Mesothelial cell of epicardium (in vitro differentiated cells): ENCODE results near the gene MYLK. TPM values are rescaled to one million over a fixed set of nuclear protein-coding genes. Genes with fewer than 3 reads are reported as not detected.
"Not testable (repeated sequence)": the region's sequence is repeated elsewhere in the genome, so short reads cannot be mapped to it uniquely, and the experiment has no call there.

Source experiments
- DNase-seq, 2 experiments: peaks; one replicate each; pipeline ENCODE4 v3.0.0; 2021; ENCODE audit warnings: low spot score in 2 of 2; ENCODE audit not compliant: unreplicated experiment in 2 of 2
- H3K27ac Mint-ChIP-seq: 2 replicates; pipeline ENCODE4 v1.8.0; 2021; ENCODE audit warnings: mixed read lengths
- H3K27me3 Mint-ChIP-seq: 2 replicates; pipeline ENCODE4 v1.8.0; 2021; ENCODE audit warnings: low read depth, mixed read lengths
- H3K36me3 Mint-ChIP-seq: 2 replicates; pipeline ENCODE4 v1.8.0; 2021; ENCODE audit warnings: mixed read lengths
- H3K4me1 Mint-ChIP-seq: 2 replicates; pipeline ENCODE4 v1.8.0; 2021; ENCODE audit warnings: mixed read lengths
- H3K4me3 Mint-ChIP-seq: 2 replicates; pipeline ENCODE4 v1.8.0; 2021; ENCODE audit warnings: mild to moderate bottlenecking, moderate library complexity, mixed read lengths
- H3K9me3 Mint-ChIP-seq: 2 replicates; pipeline ENCODE4 v1.8.0; 2021; ENCODE audit warnings: mixed read lengths
- total RNA-seq: library from RNA; stranded (reverse); gene quantifications from 3 replicates; pipeline ENCODE4 v1.2.1, GENCODE V29; 2021
- TF ChIP-seq, protein P1 (sequence below): fragments of 200-600 bp; sonication (generic); IDR thresholded peaks from one replicate; pipeline ENCODE4 v1.5.0; 2021; ENCODE audit warnings: antibody characterized with exemption; ENCODE audit not compliant: unreplicated experiment

MYLK gene
- total RNA-seq, 1 donor from 2014 or later, result 14.3 TPM

DNA sequence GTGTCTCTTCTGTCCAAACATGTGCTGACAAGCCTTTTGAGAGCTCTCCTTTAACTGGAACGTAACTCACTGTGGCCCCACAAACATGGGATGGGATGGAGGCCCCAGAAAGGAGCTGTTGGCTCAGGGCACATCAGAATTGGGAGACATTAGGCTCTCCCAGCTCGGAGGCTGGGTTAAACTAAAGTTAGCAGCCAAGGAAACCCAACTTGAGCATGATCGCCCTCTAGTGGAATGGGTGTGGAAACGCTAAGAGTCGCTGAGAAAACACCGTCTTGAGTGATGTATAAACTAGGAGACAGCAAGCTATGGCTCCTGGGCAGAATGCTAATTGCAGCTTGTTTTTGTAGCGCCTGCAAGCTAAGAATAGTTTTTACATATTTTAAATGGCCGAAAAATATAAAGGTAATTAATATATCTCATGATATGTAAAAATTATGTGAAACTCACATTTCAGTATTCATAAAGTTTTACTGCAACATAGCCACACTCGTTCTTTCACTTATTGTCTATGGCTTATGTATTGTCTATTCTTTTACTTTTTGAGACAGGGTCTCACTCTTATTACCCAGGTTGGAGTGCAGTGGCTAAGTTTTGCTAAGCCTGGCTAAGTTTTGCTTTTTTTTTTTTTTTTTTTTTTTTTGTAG is 160.5 kb downstream of the MYLK start:
- Mint-ChIP-seq H3K4me1 (peaks cover 44% of the 10 kb centered on the region), H3K36me3 (no peaks in the 10 kb centered on the region), H3K4me3 (no peak overlapping the region), H3K9me3 (peaks cover under 1% of the 10 kb centered on the region), H3K27me3 (peaks cover 2% of the 10 kb centered on the region), H3K27ac (peak overlapping the region; percentile 43)
- peak in 1 of 2 experiments; percentile 67 for DNase-seq
- TF ChIP-seq, protein P1, sequence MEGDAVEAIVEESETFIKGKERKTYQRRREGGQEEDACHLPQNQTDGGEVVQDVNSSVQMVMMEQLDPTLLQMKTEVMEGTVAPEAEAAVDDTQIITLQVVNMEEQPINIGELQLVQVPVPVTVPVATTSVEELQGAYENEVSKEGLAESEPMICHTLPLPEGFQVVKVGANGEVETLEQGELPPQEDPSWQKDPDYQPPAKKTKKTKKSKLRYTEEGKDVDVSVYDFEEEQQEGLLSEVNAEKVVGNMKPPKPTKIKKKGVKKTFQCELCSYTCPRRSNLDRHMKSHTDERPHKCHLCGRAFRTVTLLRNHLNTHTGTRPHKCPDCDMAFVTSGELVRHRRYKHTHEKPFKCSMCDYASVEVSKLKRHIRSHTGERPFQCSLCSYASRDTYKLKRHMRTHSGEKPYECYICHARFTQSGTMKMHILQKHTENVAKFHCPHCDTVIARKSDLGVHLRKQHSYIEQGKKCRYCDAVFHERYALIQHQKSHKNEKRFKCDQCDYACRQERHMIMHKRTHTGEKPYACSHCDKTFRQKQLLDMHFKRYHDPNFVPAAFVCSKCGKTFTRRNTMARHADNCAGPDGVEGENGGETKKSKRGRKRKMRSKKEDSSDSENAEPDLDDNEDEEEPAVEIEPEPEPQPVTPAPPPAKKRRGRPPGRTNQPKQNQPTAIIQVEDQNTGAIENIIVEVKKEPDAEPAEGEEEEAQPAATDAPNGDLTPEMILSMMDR, result peak; percentile 80

DNA sequence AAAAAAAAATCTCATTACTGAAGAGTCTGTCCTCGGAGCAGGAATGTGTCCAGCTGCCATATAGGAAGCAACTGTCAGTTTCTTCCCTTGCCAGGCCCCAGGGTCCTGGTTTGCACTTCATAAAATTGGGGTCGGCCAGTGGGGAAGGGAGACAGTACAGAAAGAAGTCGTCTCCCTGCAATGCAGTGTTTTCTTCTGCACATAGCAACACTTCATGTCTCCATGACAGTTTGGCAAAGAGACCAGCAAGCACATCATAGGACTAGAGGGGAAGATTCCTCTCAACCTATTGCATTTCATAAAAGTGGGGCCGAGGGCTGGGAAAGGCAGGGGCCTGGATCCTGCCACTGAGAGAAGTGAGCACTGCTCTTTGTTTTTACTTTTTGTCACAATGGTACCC is 161.1 kb downstream of the MYLK start:
- Mint-ChIP-seq H3K4me1 (peaks cover 47% of the 10 kb centered on the region), H3K27me3 (peaks cover 2% of the 10 kb centered on the region), H3K27ac (no peak overlapping the region), H3K4me3 (no peak overlapping the region), H3K9me3 (no peaks in the 10 kb centered on the region), H3K36me3 (no peaks in the 10 kb centered on the region)
- TF ChIP-seq, protein P1, result no peak
- DNase-seq, result no peak

DNA sequence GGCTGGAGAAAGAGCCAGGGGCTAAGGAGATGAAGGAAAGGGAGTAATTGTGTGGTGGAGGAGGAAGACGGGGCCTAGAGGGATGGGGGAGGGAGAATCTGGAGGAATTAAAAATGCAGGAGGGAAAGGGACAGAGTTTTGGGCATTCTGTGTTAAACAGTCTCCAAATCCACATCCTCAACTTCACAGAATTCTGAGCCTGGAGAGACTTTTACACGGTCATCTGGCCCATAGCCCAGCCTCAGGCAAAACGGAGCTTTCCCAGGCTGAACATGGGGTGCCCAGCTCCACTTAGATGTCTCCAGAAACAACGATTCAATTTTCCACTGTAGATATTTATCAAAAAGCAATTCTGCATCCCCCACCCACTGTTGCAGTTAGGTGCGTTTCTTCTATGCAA is 161.7 kb downstream of the MYLK start:
- Mint-ChIP-seq H3K4me1 (peaks cover 49% of the 10 kb centered on the region), H3K36me3 (no peaks in the 10 kb centered on the region), H3K9me3 (no peaks in the 10 kb centered on the region), H3K4me3 (no peak overlapping the region), H3K27me3 (no peaks in the 10 kb centered on the region), H3K27ac (peak overlapping the region; percentile 48)
- DNase-seq, result no peak
- TF ChIP-seq, protein P1, result no peak

DNA sequence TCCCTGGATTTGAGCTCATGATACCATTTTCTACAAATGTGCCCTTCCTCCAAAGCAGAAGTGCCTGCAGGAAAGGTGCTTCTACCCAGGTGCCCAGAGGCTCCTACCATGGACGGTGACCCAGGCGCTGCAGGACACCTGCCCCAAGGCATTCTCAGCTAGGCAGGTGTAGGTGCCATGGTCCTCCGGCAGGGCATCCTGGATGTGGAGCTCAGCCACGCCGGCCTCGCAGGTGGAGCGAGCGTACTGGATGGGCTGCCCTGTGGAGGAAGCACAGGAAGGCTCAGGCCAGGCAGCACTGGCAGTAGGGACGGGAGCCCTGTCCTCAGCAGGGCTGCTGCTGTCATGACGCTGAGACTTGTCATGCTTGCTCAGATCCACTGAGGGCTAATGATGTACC is 162.1 kb downstream of the MYLK start:
- DNase-seq, result no peak
- no peaks in the 10 kb centered on the region for H3K27me3 Mint-ChIP-seq
- no peaks in the 10 kb centered on the region for H3K9me3 Mint-ChIP-seq
- H3K4me1 Mint-ChIP-seq, result peaks cover 49% of the 10 kb centered on the region
- TF ChIP-seq, protein P1, result no peak
- no peaks in the 10 kb centered on the region for H3K36me3 Mint-ChIP-seq
- H3K27ac Mint-ChIP-seq, result peak overlapping the region; percentile 48
- H3K4me3 Mint-ChIP-seq, result no peak overlapping the region

DNA sequence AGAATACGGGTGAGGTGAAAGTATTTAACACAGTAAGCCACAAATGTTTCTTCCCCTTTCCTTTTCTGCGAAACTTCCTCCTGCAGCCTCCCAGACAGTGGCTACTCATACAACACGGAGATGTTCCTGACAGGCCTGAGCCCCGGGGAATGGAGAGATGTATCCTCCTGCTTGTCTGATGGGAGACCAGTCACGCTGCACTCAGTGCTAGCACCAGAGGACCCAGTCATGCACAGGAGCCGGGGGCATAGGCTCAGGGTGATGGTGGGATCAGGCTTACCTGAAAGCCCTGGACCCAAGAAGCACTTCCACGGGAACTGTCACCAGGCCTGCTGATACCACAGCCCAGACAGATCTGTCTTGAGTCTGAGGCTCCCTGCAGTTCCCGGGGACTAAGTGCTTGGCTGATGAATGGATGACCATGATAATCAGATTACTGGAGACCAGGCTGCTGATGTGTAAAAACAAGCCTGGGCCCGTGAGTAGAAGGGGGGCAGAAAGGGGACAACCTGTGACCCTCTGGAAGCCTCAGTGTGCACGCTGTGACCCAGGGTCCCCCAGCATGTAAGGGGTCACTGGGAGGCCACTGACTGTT is 162.9 kb downstream of the MYLK start:
- H3K4me3 Mint-ChIP-seq, H3K36me3 Mint-ChIP-seq, DNase-seq, H3K9me3 Mint-ChIP-seq, H3K27ac Mint-ChIP-seq, H3K27me3 Mint-ChIP-seq: not testable (repeated sequence)
- H3K4me1 Mint-ChIP-seq, result peaks cover 49% of the 10 kb centered on the region

DNA sequence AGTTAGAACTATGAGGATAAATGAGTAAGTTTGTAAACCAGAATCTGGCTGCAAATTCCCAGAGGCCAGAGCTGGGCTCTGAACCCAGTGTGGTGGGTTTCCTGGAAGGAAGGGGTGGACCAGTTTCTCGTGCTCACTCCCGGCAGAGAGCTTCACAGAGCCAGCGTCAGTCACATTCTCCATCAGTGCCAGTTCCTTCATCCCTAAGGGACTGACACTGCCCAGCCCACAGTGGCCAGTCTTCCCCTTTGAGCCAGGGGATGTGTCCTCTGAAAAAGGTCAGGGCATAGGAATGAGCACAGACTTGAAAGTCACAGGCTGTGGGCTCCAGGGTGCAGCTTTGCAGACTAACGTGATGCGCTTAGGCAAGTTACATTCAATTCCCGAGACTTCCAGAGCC is 163.5 kb downstream of the MYLK start:
- H3K4me1 Mint-ChIP-seq, result peaks cover 49% of the 10 kb centered on the region
- H3K36me3 Mint-ChIP-seq, result no peaks in the 10 kb centered on the region
- TF ChIP-seq, protein P1, result no peak
- H3K9me3 Mint-ChIP-seq, result no peaks in the 10 kb centered on the region
- peak overlapping the region; percentile 89 for H3K27ac Mint-ChIP-seq
- no peaks in the 10 kb centered on the region for H3K27me3 Mint-ChIP-seq
- DNase-seq, result no peak
- H3K4me3 Mint-ChIP-seq, result no peak overlapping the region
